Uterus (tissue), 4 donors: ENCODE results near the gene ATP7B. TPM values are rescaled to one million over a fixed set of nuclear protein-coding genes. Genes with fewer than 3 reads are reported as not detected.
A peak's percentile ranks its signal among the peaks of the same experiment; 100 is the strongest.

Experiments used
- DNase-seq, 2 donors: peaks; one replicate each; pipeline ENCODE4 v3.0.0-alpha.2; 2019 to 2020
- H3K27ac ChIP-seq, 2 donors: fragments of 200-600 bp; sonication (generic); 1 replicate in 1 of 2; 2 replicates in 1 of 2; pipeline ENCODE4 v1.5.1; 2016 to 2018
- H3K27me3 ChIP-seq, 2 donors: fragments of 200-600 bp; sonication (generic); one replicate each; pipeline ENCODE4 v1.5.1; 2018 to 2019; ENCODE audit warnings: control low read depth in 1 of 2
- H3K36me3 ChIP-seq, 2 donors: fragments of 200-600 bp; sonication (generic); one replicate each; pipeline ENCODE4 v1.5.1; 2019; ENCODE audit warnings: control low read depth in 1 of 2
- H3K4me1 ChIP-seq, 2 donors: fragments of 200-600 bp; sonication (generic); one replicate each; pipeline ENCODE4 v1.5.1; 2018 to 2019; ENCODE audit warnings: control low read depth in 1 of 2
- H3K4me3 ChIP-seq, 2 donors: fragments of 200-600 bp; sonication (generic); 1 replicate in 1 of 2; 2 replicates in 1 of 2; pipeline ENCODE4 v1.5.1; 2018 to 2019; ENCODE audit warnings: mild to moderate bottlenecking in 1 of 2
- H3K9me3 ChIP-seq, 2 donors: fragments of 200-600 bp; sonication (generic); one replicate each; pipeline ENCODE4 v1.5.1; 2019; ENCODE audit warnings: control low read depth in 1 of 2
- POLR2A ChIP-seq, 2 donors: fragments of 450-650 bp; IDR thresholded peaks; one replicate each; pipeline ENCODE4 v1.6.1; 2016; ENCODE audit warnings: antibody characterized with exemption in 2 of 2, mild to moderate bottlenecking in 1 of 2, moderate library complexity in 1 of 2
- intact Hi-C: fragments of 100-400 bp; cut with DNase I; formaldehyde crosslinking; loops from one replicate; pipeline ENCODE4 v1.15.1; 2023; ENCODE audit warnings: low total_unique reads
- total RNA-seq, 4 donors: library from RNA; depleted of rRNA in 3 of 4; stranded (reverse); fragments of >200 nt in 3 of 4; gene quantifications; one replicate each; pipeline versions ENCODE4 v1.1.0 to v1.2.4, GENCODE V29; 2014 to 2023
- TF ChIP-seq, protein P1 (sequence below), 4 experiments: fragments of 200-600 bp in 2 of 4; fragments of 450-650 bp in 2 of 4; sonication (generic) in 2 of 4; IDR thresholded peaks; one replicate each; pipeline ENCODE4 v1.5.1; 2016 to 2019; ENCODE audit warnings: antibody characterized with exemption in 4 of 4, mild to moderate bottlenecking in 2 of 4, moderate library complexity in 1 of 4
- donor health status: DM: yes; HTN: yes; CAD: no.

ATP7B gene
- total RNA-seq, 4 donors from 2014 or later = 9.2 to 16.2 (median 9.9) TPM

DNA sequence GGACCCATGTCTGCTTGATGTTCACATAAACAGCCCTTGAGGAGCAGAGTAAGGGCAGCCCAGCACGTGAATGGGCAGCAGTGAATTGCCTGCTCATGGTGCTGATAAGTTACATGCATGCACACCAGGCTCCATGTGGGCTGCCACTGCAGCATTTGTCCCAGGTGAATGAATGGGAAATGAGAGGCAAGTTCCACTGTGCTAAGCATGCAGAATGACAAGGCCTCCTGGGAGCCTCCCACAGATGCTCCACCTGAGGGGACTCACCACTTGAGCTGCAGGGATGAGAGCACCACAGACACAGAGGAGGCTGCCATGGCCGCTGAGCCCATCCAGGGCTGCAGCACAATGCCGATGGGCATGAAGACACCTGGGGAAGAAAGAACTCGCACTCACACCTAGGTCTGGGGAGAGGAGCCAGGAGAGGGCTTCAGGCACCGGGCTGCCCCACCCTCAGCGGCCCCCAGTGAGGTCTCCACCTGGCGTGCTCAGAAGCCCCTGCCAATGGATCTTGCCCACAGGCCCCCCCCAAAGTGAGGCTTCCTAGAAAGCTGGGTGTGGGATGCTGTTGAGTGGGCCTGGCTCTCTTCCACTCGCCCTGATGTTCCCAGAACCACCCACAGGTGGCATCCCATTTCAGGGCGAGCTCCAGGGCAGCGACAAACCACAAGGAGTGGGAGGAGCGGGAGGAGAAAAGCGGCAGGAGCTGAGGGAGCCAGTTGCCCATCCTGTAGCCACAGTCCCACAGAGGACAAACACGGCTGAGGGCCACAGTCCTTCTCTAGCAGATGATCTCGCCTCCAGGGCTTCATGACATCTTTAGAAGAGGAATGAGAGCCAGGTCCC, 75.7 kb downstream of the ATP7B start:
- Histone ChIP-seq H3K36me3 (no peaks in the 10 kb centered on the region), H3K27ac (no peak overlapping the region), H3K9me3 (no peaks in the 10 kb centered on the region), H3K27me3 (no peaks in the 10 kb centered on the region), H3K4me1 (no peaks in the 10 kb centered on the region), H3K4me3 (no peak overlapping the region)
- intact Hi-C loops = no loop called here
- no peak for TF ChIP-seq POLR2A (IDR thresholded peaks at IDR 0.05)
- TF ChIP-seq, protein P1, sequence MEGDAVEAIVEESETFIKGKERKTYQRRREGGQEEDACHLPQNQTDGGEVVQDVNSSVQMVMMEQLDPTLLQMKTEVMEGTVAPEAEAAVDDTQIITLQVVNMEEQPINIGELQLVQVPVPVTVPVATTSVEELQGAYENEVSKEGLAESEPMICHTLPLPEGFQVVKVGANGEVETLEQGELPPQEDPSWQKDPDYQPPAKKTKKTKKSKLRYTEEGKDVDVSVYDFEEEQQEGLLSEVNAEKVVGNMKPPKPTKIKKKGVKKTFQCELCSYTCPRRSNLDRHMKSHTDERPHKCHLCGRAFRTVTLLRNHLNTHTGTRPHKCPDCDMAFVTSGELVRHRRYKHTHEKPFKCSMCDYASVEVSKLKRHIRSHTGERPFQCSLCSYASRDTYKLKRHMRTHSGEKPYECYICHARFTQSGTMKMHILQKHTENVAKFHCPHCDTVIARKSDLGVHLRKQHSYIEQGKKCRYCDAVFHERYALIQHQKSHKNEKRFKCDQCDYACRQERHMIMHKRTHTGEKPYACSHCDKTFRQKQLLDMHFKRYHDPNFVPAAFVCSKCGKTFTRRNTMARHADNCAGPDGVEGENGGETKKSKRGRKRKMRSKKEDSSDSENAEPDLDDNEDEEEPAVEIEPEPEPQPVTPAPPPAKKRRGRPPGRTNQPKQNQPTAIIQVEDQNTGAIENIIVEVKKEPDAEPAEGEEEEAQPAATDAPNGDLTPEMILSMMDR (IDR thresholded peaks at IDR 0.05) = peak in 2 of 4 experiments; percentile 8 to 15
- no peak for DNase-seq

DNA sequence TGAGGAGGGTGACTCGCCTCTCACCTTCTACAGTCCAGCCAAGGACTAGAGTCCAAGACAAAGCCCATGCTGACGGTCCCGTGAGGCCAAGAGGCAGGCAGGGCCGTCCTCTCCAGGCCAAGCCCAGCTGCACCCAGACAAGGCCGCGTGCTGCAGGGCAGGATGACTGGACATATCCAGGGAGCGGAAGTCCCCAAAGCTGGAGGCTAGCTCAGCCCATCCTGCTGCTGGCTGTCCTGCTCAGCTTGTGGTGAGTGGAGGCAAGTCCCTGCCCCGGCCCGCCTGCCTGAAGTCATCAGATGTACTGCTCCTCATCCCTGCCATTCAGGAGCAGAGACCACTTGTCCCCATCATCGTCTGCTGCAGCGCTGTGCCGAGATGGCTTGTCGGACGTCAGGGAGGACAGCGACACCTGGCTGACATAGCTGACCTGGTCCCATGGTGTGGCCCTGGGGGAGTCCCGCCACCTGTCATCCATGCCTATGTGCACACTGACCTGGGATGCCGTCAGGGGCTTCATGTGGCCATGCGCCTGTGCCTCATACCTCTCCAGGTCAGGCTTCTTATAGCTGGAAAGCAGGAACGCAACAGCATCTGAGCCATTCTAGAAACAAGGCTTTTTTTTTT, 76.7 kb downstream of the ATP7B start:
- Histone ChIP-seq H3K4me1 (no peaks in the 10 kb centered on the region), H3K9me3 (no peaks in the 10 kb centered on the region), H3K27ac (no peak overlapping the region), H3K36me3 (no peaks in the 10 kb centered on the region), H3K27me3 (no peaks in the 10 kb centered on the region), H3K4me3 (no peak overlapping the region)
- intact Hi-C loops = no loop called here
- DNase-seq = no peak
- TF ChIP-seq POLR2A (IDR thresholded peaks at IDR 0.05) = no peak
- TF ChIP-seq, protein P1 (IDR thresholded peaks at IDR 0.05) = no peak

DNA sequence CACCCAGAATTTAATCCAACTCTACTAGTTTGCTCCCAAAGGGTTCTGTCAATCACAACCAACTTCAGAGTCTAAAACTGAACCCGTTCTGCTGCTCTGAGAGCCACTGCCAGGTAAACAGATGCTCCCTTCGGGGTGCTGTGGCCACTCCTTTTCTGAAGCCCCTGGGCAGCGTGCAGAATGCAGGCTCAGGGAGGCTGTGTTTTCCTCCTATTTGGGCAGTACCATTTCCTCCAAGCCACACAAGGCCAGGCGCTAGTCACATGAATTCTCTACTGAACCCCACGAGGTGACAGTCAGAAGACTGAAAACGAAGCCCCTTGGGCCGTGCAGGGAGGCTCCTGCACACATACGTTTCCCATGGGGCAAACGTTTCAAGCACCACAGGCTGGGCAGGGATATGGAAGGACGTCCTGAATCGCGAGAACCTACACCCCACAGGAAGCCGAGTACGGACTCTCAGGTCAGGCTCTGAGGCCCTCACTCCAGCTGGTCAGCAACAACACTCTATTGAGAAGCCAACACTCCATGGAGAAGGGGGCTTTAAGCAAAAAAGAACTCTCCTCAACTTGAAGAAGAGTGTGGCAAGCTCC, 77.7 kb downstream of the ATP7B start:
- TF ChIP-seq POLR2A (IDR thresholded peaks at IDR 0.05) = no peak
- TF ChIP-seq, protein P1 (IDR thresholded peaks at IDR 0.05) = no peak
- intact Hi-C loops = no loop called here
- no peaks in the 10 kb centered on the region for H3K4me1 ChIP-seq
- DNase-seq = no peak
- H3K36me3 ChIP-seq = no peaks in the 10 kb centered on the region
- no peaks in the 10 kb centered on the region for H3K9me3 ChIP-seq
- H3K27ac ChIP-seq = no peak overlapping the region
- no peaks in the 10 kb centered on the region for H3K27me3 ChIP-seq
- H3K4me3 ChIP-seq = no peak overlapping the region

DNA sequence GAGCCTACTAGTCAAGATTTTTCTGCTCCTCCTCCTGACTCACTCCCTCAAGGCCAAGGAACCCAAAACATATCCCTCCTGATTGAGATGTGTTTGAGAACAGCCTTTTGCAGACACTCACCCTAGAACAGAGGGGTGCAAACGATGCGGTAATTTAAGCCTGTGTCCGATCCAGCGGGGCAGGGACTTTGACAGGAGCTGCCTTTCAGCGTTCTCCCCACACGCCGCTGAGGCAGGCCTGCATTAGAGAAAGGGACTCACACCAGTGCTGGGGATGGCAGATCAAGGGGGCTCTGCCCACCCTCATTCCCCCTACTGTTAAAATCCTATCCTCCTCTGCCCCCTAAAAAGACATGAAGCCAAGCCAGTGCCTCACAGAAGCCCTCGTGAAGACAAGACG, 79.0 kb downstream of the ATP7B start:
- no peak overlapping the region for H3K4me3 ChIP-seq
- intact Hi-C loops = no loop called here
- H3K36me3 ChIP-seq = no peaks in the 10 kb centered on the region
- TF ChIP-seq, protein P1 (IDR thresholded peaks at IDR 0.05) = no peak
- TF ChIP-seq POLR2A (IDR thresholded peaks at IDR 0.05) = no peak
- no peak for DNase-seq
- H3K27ac ChIP-seq = no peak overlapping the region
- H3K27me3 ChIP-seq = no peaks in the 10 kb centered on the region
- no peaks in the 10 kb centered on the region for H3K4me1 ChIP-seq
- H3K9me3 ChIP-seq = no peaks in the 10 kb centered on the region

DNA sequence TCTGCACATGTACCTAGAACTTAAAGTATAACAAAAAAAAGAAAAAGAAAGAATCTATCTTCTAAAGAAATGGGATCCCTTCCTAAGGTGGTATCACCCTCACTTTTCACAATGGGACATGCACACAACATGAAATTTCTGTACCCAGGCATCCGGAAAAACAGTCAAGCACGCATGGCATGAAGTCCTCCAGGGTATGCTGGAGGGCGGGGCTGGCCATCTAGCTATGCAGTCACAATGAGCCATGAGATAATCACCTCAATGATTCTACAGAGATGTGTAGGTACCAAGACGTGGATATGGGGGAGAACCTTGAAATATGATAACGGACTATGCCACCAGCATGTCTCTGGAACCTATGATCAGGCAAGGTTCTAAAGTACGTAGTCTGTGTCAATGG, 79.6 kb downstream of the ATP7B start:
- H3K27me3 ChIP-seq = no peaks in the 10 kb centered on the region
- intact Hi-C loops = no loop called here
- no peak overlapping the region for H3K27ac ChIP-seq
- H3K4me1 ChIP-seq = no peaks in the 10 kb centered on the region
- H3K4me3 ChIP-seq = no peak overlapping the region
- no peaks in the 10 kb centered on the region for H3K36me3 ChIP-seq
- TF ChIP-seq POLR2A (IDR thresholded peaks at IDR 0.05) = no peak
- TF ChIP-seq, protein P1 (IDR thresholded peaks at IDR 0.05) = no peak
- no peak for DNase-seq
- no peaks in the 10 kb centered on the region for H3K9me3 ChIP-seq
